Activated CD4-positive, alpha-beta memory T cell treated with anti-CD3 and anti-CD28 coated beads, Interleukin-2, amount 10 ng/mL, durations not matched to agents 7 days and 5 days (primary cell): ENCODE data around the gene GOLGA8M. TPM values are rescaled to one million over a fixed set of nuclear protein-coding genes. Genes with fewer than 3 reads are reported as not detected.

ENCODE experiments used
- total RNA-seq, 2 experiments: library from RNA; stranded (reverse); gene quantifications; one replicate each; pipeline ENCODE4 v1.2.3, GENCODE V29; 2021

GOLGA8M gene
- total RNA-seq, 2 experiments from 2014 or later = 2.2 to 2.7 TPM

Other genes starting within 250 kb of the GOLGA8M start
- not detected for gene GOLGA8G, start 179.4 kb downstream of the GOLGA8M start, total RNA-seq
- not detected for gene GOLGA6L25, start 158.9 kb downstream of the GOLGA8M start, total RNA-seq
- not detected for gene GOLGA6L7, start 136.2 kb upstream of the GOLGA8M start, total RNA-seq
- under 1 TPM; 0.81 to 0.93 TPM for gene APBA2, start 173.6 kb upstream of the GOLGA8M start, total RNA-seq